NCI-H345 (cell line): ENCODE measurements around the gene PLA2G1B.
A peak's percentile ranks its signal among the peaks of the same experiment; 100 is the strongest.

Source experiments
- DNase-seq: peaks from one replicate; lab custom pipeline; 2025; lab: John Stamatoyannopoulos, UW

The PLA2G1B gene

DNA sequence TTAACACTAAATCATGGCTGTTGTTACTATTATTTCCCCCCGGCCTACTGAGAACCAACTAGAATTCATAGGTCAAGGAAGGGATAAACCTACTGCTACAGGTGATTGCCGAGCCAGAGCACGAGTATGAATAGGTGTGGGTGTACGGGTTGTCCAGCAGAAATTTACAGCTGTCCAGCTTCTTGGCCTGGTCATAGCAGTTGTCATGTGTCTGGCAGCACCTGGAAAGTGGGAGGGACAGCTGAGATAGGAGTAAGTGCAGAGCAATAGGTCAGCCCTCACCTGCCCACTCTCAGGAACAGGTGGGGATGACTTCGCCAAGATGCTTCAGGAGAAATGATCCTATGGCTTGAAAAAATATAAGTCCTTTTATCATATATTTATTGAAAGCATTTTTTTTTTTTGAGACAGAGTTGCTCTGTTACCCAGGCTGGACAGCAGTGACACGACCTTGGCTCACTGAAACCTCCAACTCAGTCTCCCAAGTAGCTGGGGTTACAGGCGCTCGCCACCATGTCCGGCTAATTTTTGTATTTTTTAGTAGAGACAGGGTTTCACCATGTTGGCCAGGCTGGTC lies 2.6 kb downstream of the PLA2G1B start:
- DNase-seq, result no peak

DNA sequence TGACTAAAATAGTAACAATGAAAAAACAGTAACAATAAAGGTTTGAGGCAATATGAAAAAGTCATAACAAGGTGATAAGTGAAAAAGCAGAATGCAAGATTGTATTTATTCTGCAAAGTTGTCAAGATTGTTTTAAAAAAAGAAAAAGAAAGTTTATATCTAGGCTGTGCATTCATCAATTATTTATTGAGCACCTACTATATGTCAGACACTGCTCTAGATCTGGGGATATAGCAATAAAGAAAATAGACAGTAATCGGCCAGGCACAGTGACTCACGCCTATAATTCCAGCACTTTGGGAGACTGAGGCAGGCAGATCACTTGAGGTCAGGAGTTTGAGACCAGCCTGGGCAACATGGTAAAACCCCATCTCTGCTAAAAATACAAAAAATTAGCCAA lies 3.8 kb downstream of the PLA2G1B start:
- no peak for DNase-seq

DNA sequence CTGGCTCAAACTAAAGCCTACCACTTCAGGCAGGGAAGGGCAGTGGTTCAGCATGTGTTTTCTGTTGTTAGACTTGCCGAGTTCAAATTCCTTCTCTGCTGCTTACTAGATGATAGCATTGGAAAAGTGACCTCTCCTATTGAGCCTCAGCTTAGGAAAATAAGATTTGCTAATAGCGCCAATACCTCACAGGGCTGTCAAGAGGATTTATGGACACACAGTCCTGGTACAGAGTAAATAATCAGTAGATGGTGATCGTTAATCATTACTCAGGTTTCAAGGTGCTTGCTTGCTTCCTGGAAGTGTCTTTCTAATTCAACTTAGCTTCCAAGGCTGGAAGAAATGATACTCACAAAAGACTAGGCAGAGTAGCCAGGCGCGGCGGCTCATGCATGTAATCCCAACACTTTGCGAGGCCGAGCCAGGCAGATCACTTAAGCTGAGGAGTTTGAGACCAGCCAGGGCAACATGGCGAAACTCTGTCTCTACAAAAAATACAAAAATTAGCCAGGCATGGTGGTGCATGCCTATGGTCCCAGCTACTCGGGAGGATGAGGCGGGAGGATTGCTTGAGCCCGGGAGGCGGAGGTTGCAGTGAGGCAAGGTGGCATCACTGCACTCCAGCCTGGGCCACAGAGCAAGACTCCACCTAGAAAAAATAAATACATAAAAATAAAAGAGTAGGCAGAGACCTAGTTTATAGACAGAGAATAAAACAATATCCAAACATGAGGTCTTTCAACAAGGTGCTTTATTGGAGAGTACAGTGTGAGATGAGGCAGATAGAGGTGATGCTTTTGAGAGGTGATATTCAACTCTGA lies 6.0 kb downstream of the PLA2G1B start:
- DNase-seq, result no peak

DNA sequence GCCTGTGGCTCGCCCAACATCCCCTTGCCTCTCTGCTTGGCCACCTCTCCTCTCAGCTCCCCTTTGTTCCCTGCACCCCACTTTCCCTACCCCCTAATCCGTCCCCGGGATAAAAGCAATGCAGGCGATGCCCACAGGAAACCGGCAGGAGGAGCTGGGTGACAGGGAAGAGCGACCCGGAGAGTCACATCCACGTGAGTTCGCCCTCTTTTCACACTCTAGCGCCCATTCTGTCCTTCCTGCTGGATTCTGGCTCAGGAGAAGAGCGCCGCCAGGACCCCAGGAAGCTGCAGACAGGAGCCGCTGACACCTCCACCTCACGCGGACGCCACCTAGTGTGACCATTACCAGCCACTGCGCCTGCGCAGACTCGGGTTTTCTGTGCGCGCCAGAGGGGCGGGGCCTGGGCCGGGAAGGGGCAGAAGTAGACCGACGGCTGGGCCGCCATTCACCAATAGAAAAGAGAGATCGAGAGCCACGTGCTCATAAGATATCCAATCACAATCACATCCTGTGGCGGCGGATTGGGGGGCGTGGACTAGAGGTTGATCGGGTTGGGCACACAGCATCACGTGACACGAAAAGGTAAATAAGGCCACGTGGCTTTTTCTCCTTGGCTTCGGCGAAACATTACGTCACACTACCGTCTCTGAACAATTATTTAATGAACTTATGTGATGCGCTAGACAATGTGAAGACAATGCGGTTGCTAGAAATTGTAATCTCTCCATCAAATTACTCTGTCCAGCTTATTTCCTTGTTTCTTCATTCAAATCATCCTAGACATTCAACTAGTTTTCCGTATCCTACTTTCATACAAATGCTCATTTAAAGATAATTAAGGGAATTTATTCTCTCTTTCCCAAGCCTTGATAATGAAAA lies 10.1 kb downstream of the PLA2G1B start:
- DNase-seq, result peak; percentile 100

DNA sequence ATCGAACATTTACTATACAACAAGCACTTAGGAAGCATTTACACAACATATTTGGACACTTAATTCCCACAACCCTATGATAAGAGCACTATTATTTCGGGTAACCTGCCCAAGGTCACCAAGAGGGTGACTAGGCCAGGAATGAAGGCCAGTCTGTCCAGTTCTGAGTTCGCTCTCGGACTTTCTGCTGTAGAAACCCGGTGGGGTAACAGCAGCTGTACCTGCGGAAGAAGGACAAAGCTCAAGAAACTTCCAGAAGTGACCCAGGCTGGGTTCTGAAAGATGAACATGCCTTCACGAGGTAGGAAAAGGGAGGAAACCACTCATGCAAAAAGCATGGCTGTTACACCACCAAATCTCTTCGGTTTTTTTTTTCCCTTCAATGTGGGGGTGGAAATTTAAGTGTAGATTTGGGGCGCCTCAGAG lies 10.8 kb downstream of the PLA2G1B start:
- DNase-seq, result no peak

DNA sequence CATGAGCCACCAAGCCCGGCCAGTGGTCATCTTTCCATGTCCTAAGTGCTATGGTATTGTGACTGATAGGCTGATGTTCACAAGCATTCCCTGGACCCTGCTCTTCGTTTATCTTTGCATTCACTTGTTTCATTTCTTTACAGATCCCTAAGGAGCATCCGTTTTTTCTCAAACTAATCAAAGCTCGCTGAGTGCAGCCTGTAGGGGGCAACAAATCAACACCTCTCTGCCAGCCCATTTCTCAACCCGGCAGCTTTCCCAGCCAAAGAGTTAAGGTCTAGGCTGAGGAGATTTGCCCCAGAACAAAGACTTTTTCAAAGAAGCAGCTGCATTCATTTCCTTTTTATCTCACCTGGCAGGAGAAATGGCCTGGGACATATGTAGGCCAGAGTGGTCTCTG lies 13.4 kb downstream of the PLA2G1B start:
- no peak for DNase-seq

DNA sequence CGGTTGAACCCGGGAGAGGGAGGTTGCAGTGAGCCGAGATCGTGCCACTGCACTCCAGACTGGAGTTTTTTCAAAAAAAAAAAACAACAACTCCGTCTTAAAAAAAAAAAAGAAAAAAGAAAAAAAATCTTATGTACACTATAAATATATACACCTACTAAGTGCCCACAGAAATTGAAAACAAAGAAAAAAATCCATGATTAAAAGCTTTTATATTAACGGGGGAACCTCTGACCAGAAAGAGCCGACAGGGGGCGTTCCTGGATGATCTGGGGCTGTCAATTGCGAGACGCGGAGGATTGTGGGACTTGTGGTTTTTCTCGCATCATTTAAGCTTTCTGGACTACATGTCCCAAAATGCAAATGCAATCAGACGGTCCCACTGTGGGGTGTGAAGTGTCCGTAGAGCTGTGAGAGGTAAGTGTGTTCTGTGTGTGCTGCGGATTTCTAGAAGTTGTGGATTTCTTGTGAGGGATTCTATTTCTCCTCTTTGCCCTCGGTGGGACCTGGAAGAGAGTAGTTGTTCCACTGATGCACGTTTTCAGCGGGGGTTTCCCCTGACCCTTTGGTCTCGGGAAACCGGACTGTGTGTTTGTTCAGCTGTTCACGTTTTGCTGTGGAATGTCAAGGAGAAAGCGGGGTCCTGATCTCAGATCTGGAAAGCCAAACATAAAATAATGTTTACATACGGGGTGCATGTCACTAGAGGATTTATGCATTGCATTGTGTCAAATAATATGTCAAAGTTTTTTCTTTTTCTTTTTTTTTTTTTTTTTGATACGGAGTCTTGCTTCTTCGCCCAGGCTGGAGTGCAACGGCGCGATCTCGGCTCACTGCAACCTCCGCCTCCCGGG lies 25.4 kb downstream of the PLA2G1B start, which contains the start of gene SIRT4:
Gene SIRT4, plus strand, starts transcription at position 360 of the 854 bp plus-strand sequence. CDS start 1,241 bp downstream, outside the sequence.
- peak; percentile 93 for DNase-seq

DNA sequence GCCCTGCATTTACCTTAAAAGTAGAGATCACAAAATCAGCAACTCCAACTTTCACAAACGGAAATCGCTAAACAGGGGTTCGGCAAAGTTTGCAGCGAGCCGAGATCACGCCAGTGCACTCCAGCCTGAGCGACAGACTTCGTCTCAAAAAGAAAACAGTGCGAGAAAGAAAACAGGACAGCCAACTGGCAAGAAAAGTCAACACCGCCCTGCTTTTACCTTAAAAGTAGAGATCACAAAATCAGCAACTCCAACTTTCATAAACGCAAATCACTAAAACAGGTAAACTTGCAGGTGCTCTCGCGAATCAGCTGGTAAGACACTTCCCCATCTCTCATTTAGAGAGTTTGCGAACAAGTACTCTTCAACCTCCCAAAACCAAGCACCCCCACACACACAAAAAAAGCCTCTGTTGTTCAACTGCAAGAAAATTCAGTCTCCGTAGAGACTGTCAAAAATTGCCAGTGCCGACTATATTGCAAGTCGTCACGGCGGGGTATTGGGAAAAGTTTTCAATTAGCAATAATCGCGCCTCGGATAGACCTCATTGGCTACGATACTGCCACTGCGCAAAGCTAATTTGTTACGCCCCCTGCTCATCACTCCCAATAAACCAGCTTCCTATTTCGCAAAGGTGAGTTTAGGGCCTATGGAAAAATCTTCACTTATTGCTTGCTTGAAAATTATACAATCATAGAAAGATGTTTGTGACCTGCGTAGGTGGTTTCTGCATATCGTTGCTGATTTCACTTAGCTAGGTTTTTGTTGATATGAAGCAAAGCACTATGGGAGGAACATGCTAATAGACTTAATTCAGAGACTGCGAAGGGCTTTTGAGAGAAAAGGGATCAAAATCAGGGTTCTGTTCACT lies 34.7 kb downstream of the PLA2G1B start, which contains the start of gene RNU4-1:
Gene RNU4-1, minus strand, starts transcription at position 577 of the 871 bp plus-strand sequence.
- peak; percentile 84 for DNase-seq

DNA sequence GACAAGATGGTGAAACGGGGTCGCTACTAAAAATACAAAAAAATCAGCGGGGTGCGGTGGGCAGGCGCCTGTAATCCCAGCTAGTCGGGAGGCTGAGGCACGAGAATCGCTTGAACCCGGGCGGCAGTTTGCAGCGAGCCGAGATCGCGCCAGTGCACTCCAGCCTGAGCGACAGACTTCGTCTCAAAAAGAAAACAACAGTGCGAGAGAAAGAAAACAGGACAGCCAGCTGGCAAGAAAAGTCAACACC lies 35.2 kb downstream of the PLA2G1B start:
- DNase-seq, result no peak

DNA sequence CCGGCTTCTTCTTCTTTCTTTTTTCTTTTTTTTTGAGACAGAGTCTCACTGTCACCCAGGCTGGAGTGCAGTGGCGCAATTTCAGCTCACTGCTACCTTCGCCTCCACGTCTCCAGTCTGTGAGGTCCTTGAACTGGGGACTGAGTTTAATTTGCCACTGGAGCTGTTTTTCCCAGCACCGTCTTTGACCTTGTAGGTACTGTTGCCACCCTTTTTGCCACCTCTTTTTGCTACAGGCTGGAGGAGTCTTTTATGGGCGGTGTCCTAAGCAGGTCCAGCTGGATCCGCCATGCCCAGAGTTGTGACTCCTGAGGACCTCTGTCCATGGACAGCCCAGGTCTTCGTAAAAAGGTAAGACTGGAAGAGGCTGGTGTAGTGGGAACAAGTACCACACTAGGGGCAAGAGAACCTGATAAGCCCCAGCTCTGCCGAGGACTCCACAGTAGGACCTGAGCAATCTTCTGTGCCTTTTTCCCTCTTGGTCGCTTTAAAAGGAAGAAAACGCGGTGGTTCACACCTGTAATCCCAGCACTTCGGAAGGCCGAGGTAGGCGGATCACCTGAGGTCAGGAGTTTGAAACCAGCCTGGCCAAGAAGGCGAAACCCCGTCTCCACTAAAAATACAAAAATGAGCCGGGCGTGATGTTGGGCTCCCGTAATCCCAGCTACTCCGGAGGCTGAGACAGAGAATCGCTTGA lies 36.8 kb downstream of the PLA2G1B start:
- no peak for DNase-seq

DNA sequence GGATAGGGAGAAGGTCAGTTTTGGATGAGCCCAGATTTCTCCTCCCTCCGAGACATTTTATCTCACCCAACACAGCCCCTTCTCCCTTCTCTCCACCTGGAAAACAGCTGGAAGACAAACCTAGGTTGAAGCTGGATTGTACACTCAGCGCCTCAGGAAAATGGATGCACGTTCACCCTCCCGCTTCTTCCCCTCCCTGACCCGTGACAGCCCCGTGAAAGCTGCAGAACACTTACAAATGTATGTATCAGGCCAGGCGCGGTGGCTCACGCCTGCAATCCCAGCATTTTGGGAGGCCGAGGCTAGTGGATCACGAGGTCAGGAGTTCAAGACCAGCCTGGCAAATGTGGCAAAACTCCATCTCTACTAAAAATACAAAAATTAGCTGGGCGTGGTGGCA lies 40.1 kb downstream of the PLA2G1B start:
- DNase-seq, result no peak

DNA sequence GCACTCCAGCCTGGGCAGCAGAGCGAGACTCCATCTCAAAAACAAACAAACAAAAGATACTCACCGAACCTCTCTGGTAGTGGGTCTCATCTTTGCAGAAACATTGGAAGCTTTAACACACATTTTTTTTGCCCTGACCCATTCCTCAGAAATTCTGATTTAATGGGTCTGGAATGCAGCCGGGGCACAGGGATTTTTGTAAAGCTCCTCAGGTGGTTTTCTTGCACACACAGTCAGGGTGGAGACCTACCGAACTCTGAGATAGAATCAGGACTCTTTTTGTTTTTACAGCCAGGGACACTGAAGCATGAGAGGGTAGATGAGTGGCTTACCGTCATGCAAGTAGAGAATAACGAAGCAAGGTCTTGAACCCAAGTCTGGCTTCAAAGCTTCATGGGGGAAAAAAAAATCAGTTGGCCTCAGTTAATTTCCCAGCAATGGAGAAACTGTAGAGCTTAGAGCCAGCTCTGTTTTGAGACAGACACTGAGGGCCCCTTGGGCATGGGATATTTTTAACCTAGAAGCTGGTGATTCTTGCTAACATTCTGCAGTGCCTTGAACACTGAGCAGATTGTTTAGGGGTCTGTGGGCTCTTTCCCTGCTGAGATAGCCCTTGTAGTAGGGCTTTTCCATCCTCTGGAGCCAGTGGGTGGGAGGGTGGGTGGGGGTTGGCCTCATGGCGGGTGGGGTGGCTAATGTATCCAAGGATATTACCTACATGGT lies 40.6 kb downstream of the PLA2G1B start:
- DNase-seq, result no peak

DNA sequence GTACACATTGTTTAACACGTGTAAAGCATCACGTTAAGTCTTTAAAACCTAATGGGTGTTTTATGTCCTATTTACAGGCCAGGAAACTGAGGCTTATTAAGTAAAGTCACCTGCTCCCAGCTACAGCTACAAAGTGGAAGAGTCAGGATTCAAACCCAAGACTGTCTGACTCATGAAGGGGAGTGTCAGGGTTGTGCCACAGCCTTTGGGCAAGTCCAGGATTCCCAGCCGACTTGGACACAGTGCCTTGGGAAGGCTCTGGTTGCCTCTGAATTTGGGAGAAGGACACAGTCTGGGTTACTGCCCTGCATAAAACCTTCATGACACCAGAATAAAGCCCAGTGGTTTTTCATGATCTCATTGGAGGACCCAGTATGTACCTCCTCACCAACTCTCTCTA lies 43.2 kb downstream of the PLA2G1B start:
- no peak for DNase-seq

DNA sequence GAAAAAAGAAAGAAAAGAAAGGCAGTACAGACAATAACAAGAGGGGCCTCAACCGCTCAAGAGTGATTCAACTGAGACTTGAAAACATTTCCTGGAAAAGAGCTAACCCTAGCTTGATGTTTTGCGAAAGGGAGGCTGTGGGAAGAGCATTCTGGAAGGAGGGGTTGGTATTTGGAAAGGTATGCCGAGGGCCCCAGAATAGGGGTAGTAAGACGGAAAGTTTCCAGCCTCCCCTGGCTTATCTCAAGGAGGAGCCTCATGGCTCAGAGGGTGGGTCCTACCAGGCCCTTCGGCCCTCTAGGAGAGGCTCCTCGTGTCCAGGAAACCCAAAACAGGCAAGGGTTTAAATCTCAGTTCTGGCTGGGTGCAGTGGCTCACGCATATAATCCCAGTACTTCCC lies 44.3 kb downstream of the PLA2G1B start:
- no peak for DNase-seq

DNA sequence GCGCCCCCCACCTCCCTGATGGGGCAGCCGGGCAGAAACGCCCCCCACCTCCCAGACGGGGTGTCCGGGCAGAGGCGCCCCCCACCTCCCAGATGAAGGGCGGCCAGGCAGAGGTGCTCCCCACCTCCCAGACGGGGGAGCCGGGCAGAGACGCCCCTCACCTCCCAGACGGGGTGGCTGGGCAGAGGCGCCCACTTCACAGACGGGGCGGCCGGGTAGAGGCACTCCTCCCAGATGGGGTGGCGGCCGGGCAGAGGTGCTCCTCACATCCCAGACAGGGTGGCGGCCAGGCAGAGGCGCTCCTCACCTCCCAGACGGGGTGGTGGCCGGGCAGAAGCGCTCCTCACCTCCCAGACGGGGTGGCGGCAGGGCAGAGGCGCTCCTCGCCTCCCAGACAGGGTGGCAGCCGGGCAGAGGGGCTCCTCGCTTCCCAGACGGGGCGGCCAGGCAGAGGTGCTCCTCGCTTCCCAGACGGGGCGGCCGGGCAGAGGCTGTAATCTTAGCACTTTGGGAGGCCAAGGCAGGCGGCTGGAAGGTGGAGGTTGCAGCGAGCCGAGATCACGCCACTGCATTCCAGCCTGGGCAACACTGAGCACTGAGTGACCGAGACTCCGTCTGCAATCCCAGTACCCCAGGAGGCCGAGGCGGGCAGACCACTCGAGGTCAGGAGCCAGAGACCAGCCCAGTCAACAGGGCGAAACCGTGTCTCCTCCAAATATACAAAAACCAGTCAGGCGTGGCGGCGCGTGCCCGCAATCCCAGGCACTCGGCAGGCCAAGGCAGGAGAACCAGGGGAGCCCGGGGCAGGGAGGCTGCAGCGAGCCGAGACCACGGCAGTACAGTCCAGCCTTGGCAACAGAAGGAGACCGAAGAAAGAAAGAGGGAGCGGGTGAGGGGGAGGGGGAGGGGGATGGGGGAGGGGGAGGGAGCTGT lies 49.2 kb downstream of the PLA2G1B start:
- no peak for DNase-seq

DNA sequence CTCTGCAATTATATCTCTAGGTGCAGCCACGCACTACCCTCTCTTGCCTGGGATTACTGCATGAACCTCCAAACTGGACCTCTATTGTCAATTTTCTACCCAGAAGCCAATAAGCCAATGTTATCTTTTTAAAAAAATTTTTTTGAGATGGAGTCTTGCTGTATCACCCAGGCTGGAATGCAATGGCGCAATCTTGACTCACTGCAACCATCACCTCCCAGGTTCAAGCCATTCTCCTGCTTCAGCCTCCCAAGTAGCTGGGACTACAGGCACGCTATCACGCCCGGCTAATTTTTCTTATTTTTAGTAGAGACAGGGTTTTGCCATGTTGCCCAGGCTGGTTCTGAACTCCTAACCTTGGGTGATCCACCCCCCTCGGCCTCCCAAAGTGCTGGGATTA lies 50.8 kb downstream of the PLA2G1B start:
- no peak for DNase-seq
